DND-41 (cell line): ENCODE data around the gene PPP1R13B.

Experiments used
- ATAC-seq: fragments of 200-7000 bp; cut with Tn5 transposase; 3 replicates; pipeline ENCODE4 v1.9.1; 2021; ENCODE audit warnings: low read depth; ENCODE audit not compliant: insufficient read depth
- DNase-seq: peaks from one replicate; pipeline ENCODE4 v3.0.0-alpha.2; 2020
- H2AFZ ChIP-seq: 2 replicates; pipeline ENCODE4 v1.6.0; 2012; ENCODE audit warnings: low read depth, low read length
- H3K27ac ChIP-seq: 2 replicates; pipeline ENCODE4 v1.5.1; 2012; ENCODE audit warnings: low read length, inconsistent platforms
- H3K27me3 ChIP-seq: fragments of 200-600 bp; sonication (generic); 2 replicates; pipeline ENCODE4 v1.6.0; 2012; ENCODE audit warnings: low read length, mild to moderate bottlenecking, inconsistent platforms; ENCODE audit not compliant: insufficient read depth, poor library complexity
- H3K36me3 ChIP-seq: 2 replicates; pipeline ENCODE4 v1.5.1; 2012; ENCODE audit warnings: low read length, inconsistent platforms; ENCODE audit not compliant: insufficient read depth
- H3K4me1 ChIP-seq: 2 replicates; pipeline ENCODE4 v1.5.1; 2012; ENCODE audit warnings: mild to moderate bottlenecking, low read length; ENCODE audit not compliant: insufficient read depth
- H3K4me2 ChIP-seq: 2 replicates; pipeline ENCODE4 v1.6.0; 2012; ENCODE audit warnings: mild to moderate bottlenecking, moderate library complexity, low read length, inconsistent platforms; ENCODE audit not compliant: insufficient read depth
- H3K4me3 ChIP-seq, 2 experiments: fragments of 200-600 bp in 1 of 2; shearing (Covaris generic) in 1 of 2; 2 replicates each; pipeline ENCODE4 v1.5.1; 2012 to 2016; ENCODE audit warnings: inconsistent platforms in 2 of 2, low read length in 2 of 2, mild to moderate bottlenecking in 2 of 2, low read depth in 1 of 2, moderate library complexity in 1 of 2
- H3K79me2 ChIP-seq: 2 replicates; pipeline ENCODE4 v1.6.0; 2012; ENCODE audit warnings: low read length, inconsistent platforms; ENCODE audit not compliant: insufficient read depth
- H3K9ac ChIP-seq: 2 replicates; pipeline ENCODE4 v1.6.0; 2012; ENCODE audit warnings: low read depth, mild to moderate bottlenecking, inconsistent platforms, low read length, moderate library complexity
- H3K9me3 ChIP-seq: 2 replicates; pipeline ENCODE4 v1.5.1; 2012; ENCODE audit warnings: low read length, moderate library complexity, mild to moderate bottlenecking, inconsistent platforms; ENCODE audit not compliant: insufficient read depth, severe bottlenecking
- H4K20me1 ChIP-seq: 2 replicates; pipeline ENCODE4 v1.6.0; 2012; ENCODE audit warnings: low read length; ENCODE audit not compliant: insufficient read depth
- EZH2 ChIP-seq: IDR thresholded peaks from 3 replicates; pipeline ENCODE4 v1.6.1; 2012; ENCODE audit warnings: borderline replicate concordance, low read depth, mild to moderate bottlenecking, moderate library complexity, low read length, inconsistent platforms; ENCODE audit not compliant: severe bottlenecking
- TF ChIP-seq, protein P1 (sequence below): IDR thresholded peaks from 2 replicates; pipeline ENCODE4 v1.5.1; 2012; ENCODE audit warnings: borderline replicate concordance, low read length, moderate library complexity, mild to moderate bottlenecking; ENCODE audit not compliant: poor library complexity, severe bottlenecking; ENCODE audit errors: extremely low read depth

PPP1R13B gene

DNA sequence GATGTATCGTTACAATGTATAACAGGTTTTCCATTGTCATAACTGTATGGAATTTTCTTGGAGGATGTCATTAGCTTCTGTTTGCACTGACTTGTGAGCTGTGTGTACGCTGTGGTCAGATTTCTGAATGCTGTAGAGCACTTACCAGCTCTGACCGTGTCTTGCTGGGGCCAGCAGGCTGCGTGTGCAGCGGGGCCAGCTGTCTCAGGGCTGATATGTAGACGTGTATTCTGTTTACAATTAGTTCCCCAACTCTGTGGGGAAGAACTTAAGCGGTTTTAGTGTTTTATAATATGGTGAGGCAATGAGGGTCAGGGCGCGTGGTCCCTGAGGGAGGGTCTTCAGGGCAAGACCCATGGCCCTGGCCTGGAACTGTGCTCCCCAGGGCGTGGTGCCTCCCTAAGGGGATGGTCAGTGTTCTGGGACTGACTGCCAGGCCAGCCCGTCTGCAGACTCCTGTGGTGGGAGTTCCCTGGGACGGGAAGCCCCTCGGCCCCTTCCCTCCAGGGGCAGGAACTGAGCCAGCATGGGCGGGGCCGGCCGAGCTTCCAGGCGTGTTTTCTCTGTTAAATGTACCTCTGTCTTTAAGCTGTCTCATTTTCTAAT lies 150.8 kb downstream of the PPP1R13B start:
- Histone ChIP-seq H2AFZ (no peak overlapping the region), H3K4me3 (no peak overlapping the region), H3K9me3 (no peaks in the 10 kb centered on the region), H3K27ac (no peak overlapping the region), H3K27me3 (no peaks in the 10 kb centered on the region), H3K4me2 (no peak overlapping the region), H3K36me3 (peaks cover 93% of the 10 kb centered on the region), H4K20me1 (peaks cover 67% of the 10 kb centered on the region), H3K9ac (no peak overlapping the region), H3K4me1 (no peaks in the 10 kb centered on the region), H3K79me2 (peaks cover 20% of the 10 kb centered on the region; the same call in 1 of the 2 replicates)
- ATAC-seq (no peak), DNase-seq (no peak)
- no peak for TF ChIP-seq EZH2
- TF ChIP-seq, protein P1, sequence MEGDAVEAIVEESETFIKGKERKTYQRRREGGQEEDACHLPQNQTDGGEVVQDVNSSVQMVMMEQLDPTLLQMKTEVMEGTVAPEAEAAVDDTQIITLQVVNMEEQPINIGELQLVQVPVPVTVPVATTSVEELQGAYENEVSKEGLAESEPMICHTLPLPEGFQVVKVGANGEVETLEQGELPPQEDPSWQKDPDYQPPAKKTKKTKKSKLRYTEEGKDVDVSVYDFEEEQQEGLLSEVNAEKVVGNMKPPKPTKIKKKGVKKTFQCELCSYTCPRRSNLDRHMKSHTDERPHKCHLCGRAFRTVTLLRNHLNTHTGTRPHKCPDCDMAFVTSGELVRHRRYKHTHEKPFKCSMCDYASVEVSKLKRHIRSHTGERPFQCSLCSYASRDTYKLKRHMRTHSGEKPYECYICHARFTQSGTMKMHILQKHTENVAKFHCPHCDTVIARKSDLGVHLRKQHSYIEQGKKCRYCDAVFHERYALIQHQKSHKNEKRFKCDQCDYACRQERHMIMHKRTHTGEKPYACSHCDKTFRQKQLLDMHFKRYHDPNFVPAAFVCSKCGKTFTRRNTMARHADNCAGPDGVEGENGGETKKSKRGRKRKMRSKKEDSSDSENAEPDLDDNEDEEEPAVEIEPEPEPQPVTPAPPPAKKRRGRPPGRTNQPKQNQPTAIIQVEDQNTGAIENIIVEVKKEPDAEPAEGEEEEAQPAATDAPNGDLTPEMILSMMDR, result no peak

DNA sequence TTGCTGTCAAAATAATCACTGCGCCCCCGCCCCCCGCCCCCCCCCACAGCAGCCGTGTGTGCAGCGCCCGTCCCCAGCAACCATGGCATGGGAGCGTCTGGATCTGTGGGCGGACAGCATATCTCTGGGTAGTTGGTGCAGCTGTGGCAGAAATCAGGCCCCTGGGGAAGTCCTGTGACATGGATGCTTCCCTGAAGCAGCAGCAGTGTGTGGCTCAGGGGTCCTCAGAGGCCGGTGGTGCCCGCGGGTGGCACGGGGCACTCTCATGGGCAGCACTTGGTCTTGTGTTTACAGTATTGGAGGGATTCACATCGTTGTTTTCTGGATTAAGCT lies 151.3 kb downstream of the PPP1R13B start:
- H3K36me3 ChIP-seq, result peaks cover 91% of the 10 kb centered on the region
- no peak overlapping the region for H2AFZ ChIP-seq
- no peak for TF ChIP-seq EZH2
- TF ChIP-seq, protein P1, result no peak
- ATAC-seq, result no peak
- H3K4me2 ChIP-seq, result no peak overlapping the region
- no peak overlapping the region for H3K9ac ChIP-seq
- H3K9me3 ChIP-seq, result no peaks in the 10 kb centered on the region
- H3K79me2 ChIP-seq, result peaks cover 20% of the 10 kb centered on the region; the same call in 1 of the 2 replicates
- peaks cover 65% of the 10 kb centered on the region for H4K20me1 ChIP-seq
- no peak for DNase-seq
- no peaks in the 10 kb centered on the region for H3K27me3 ChIP-seq
- no peaks in the 10 kb centered on the region for H3K4me1 ChIP-seq
- H3K4me3 ChIP-seq, result no peak overlapping the region
- no peak overlapping the region for H3K27ac ChIP-seq

DNA sequence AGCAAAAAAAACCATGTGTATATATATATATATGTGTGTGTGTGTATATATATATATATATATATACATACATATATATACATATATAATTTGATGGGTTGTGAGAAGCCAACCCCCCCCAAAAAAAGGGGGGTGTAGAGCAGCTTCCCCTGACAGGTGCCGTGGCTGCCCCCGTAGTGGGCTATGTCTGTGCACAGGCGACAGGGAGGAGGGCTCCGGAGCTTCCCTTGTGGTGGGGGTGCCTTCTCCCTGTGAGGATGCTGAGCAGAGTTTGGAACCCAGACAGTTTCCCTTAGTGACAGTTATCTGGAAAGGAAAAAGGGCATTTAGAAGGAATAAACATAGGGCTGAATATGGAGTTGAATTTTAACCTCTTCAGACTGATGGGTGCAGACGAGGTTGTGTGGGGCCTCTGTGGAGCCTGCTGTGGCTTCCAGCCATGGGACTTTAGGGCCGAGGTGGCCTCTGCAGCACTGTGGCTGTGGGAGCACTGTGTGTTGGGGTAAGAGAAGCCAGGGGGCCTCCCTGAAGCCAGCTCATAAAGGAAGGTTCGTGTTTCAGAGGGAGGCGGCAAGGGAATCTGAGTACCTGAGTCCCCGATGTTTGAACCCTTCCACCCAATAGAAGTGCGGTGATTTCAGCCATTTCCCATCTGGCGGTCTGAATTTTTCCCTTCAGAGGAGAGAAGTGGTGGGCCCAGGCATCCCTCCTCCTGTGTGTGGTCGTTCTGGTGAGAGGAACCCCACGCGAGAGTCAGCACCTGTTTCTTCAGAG lies 151.9 kb downstream of the PPP1R13B start:
- no peak overlapping the region for H3K9ac ChIP-seq
- H3K79me2 ChIP-seq, result peaks cover 20% of the 10 kb centered on the region; the same call in 1 of the 2 replicates
- H3K9me3 ChIP-seq, result no peaks in the 10 kb centered on the region
- no peak overlapping the region for H3K4me3 ChIP-seq
- no peaks in the 10 kb centered on the region for H3K4me1 ChIP-seq
- H3K27me3 ChIP-seq, result no peaks in the 10 kb centered on the region
- no peak for TF ChIP-seq EZH2
- TF ChIP-seq, protein P1, result no peak
- peaks cover 89% of the 10 kb centered on the region for H3K36me3 ChIP-seq
- H3K4me2 ChIP-seq, result no peak overlapping the region
- H2AFZ ChIP-seq, result no peak overlapping the region
- DNase-seq, result no peak
- H3K27ac ChIP-seq, result no peak overlapping the region
- peaks cover 60% of the 10 kb centered on the region for H4K20me1 ChIP-seq
- ATAC-seq, result no peak
